ENCODE results near the gene SAA4. TPM values are rescaled to one million over a fixed set of nuclear protein-coding genes. Genes with fewer than 3 reads are reported as not detected.

Gene SAA4
- polyA plus RNA-seq, 1 donor from 2014 or later, result 0.58 TPM

GRCh38 chr11:18282626-18283025, 46.0 kb upstream of the SAA4 start:
- TF ChIP-seq SMC3 (conservative IDR thresholded peaks at IDR 0.05; ENCODE audit: poor library complexity), result no peak
- no peak for TF ChIP-seq EZH2 (IDR thresholded peaks at IDR 0.05; ENCODE audit: borderline replicate concordance, insufficient read depth, low read length, poor library complexity, severe bottlenecking)
- TF ChIP-seq MXI1 (conservative IDR thresholded peaks at IDR 0.05; ENCODE audit: poor library complexity, severe bottlenecking), result no peak
- no peak for TF ChIP-seq TAF1 (IDR thresholded peaks at IDR 0.05; ENCODE audit: low read depth)
- TF ChIP-seq POLR2AphosphoS5 (IDR thresholded peaks at IDR 0.05), result no peak
- TF ChIP-seq EP300 (conservative IDR thresholded peaks at IDR 0.05; ENCODE audit: poor library complexity, severe bottlenecking), result no peak
- no peak for TF ChIP-seq REST (IDR thresholded peaks at IDR 0.05; ENCODE audit: borderline replicate concordance)
- TF ChIP-seq RAD21 (conservative IDR thresholded peaks at IDR 0.05), result no peak
- TF ChIP-seq CTCF (IDR thresholded peaks at IDR 0.05; ENCODE audit: poor library complexity, severe bottlenecking), result no peak
- no peaks in the 10 kb centered on the region for H4K20me1 ChIP-seq (ENCODE audit: insufficient read depth)
- no peak overlapping the region for H3K27ac ChIP-seq (ENCODE audit: low read length)
- no peaks in the 10 kb centered on the region for H3K79me2 ChIP-seq (replicated peaks; ENCODE audit: insufficient read depth, low read length)
- H3K4me3 ChIP-seq (ENCODE audit: low read length), result no peak overlapping the region
- no peaks in the 10 kb centered on the region for H3K9me2 ChIP-seq (ENCODE audit: insufficient read depth, low read length)
- no peaks in the 10 kb centered on the region for H3K27me3 ChIP-seq (ENCODE audit: insufficient read depth, low read depth, low read length)
- no peak overlapping the region for H2AFZ ChIP-seq (ENCODE audit: low read depth, low read length)
- no peaks in the 10 kb centered on the region for H3F3A ChIP-seq (ENCODE audit: insufficient read depth, low read length, poor library complexity, severe bottlenecking)
- H3K4me2 ChIP-seq (ENCODE audit: low read length), result no peak overlapping the region
- H3K9ac ChIP-seq (ENCODE audit: low read length), result no peak overlapping the region
- H3K36me3 ChIP-seq (ENCODE audit: insufficient read depth, low read length), result peaks cover 4% of the 10 kb centered on the region
- H3K9me3 ChIP-seq (ENCODE audit: low read length), result no peaks in the 10 kb centered on the region

GRCh38 chr11:18280438-18281045, 43.9 kb upstream of the SAA4 start:
- no peak overlapping the region for H3K27ac ChIP-seq (ENCODE audit: low read length)
- H3K9me3 ChIP-seq (ENCODE audit: low read length), result no peaks in the 10 kb centered on the region
- no peak overlapping the region for H3K9ac ChIP-seq (ENCODE audit: low read length)
- no peaks in the 10 kb centered on the region for H3F3A ChIP-seq (ENCODE audit: insufficient read depth, low read length, poor library complexity, severe bottlenecking)
- no peaks in the 10 kb centered on the region for H4K20me1 ChIP-seq (ENCODE audit: insufficient read depth)
- H3K36me3 ChIP-seq (ENCODE audit: insufficient read depth, low read length), result peaks cover 4% of the 10 kb centered on the region
- no peak overlapping the region for H2AFZ ChIP-seq (ENCODE audit: low read depth, low read length)
- H3K79me2 ChIP-seq (replicated peaks; ENCODE audit: insufficient read depth, low read length), result no peaks in the 10 kb centered on the region
- TF ChIP-seq CTCF (IDR thresholded peaks at IDR 0.05; ENCODE audit: poor library complexity, severe bottlenecking) (no peak), TAF1 (IDR thresholded peaks at IDR 0.05; ENCODE audit: low read depth) (no peak)
- H3K27me3 ChIP-seq (ENCODE audit: insufficient read depth, low read depth, low read length), result no peaks in the 10 kb centered on the region
- H3K4me2 ChIP-seq (ENCODE audit: low read length), result no peak overlapping the region
- H3K4me3 ChIP-seq (ENCODE audit: low read length), result no peak overlapping the region
- H3K9me2 ChIP-seq (ENCODE audit: insufficient read depth, low read length), result no peaks in the 10 kb centered on the region
